ENCODE data around the gene RNF149.

RNF149 gene

GRCh38 chr2:101310090-101310833 is 1.8 kb upstream of the RNF149 start:
- Mint-ChIP-seq H3K27me3 (ENCODE audit: low read depth) (no peaks in the 10 kb centered on the region), H3K4me3 (peak overlapping the region; percentile 73 to 97 (median 80)), H3K4me1 (peaks cover 22% of the 10 kb centered on the region), H3K36me3 (ENCODE audit: low read depth) (peaks cover 9% of the 10 kb centered on the region), H3K9me3 (no peaks in the 10 kb centered on the region), H3K27ac (peak overlapping the region in 2 of 3 experiments; percentile 25 to 68)
- no peak for TF ChIP-seq CTCF (IDR thresholded peaks at IDR 0.05; ENCODE audit: unreplicated experiment in 3 of 3)

DNA sequence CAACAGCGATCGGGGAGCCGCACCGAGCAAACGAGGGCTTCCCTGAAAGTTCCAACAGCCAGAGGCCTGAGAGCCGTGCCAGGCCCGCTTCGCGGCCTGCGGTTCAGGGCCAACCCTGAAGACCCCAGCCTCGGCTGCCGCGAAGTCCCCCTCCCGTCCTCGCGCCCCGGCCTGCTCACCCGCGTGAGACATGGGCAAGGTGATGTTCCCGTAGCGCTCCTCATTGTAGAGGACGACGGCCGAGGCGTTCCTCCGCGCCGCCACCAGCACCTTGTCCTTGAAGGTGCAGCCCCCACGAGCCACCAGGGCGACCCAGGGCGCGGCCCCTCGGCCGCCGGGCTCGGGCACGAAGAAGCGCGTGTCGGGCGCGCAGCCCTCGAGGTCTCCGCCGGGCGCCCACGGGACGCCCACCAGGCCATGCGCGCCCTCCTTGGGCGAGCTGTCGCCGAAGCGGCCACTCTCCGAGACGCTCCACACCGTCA is 510 bp downstream of the RNF149 start:
- TF ChIP-seq CTCF (IDR thresholded peaks at IDR 0.05; ENCODE audit: unreplicated experiment in 3 of 3): no peak
- Mint-ChIP-seq H3K27me3 (ENCODE audit: low read depth) (no peaks in the 10 kb centered on the region), H3K36me3 (ENCODE audit: low read depth) (peaks cover 14% of the 10 kb centered on the region), H3K4me1 (peaks cover 24% of the 10 kb centered on the region), H3K4me3 (peak overlapping the region; percentile 84 to 97 (median 95)), H3K27ac (peak overlapping the region; percentile 31 to 72 (median 59)), H3K9me3 (no peaks in the 10 kb centered on the region)

DNA sequence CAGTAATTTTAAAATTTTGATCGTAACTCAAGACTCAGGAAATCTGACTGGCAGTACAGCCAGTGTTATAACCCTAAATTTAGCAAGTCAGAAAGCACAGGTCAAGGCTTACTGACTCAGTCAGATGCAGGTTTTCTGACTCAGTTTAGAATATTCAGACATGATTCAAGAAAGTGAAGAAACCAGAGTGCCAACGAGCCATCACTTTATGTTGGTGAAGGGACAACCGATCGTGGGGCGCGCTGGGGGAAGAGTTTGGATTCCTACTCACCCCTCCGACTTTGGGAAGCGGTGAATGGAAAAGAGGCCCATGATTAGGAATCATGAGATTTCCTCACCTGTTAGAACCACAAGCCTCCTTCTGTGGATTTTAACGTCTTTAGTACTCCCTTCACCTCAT is 998 bp downstream of the RNF149 start:
- Mint-ChIP-seq H3K36me3 (ENCODE audit: low read depth) (peaks cover 16% of the 10 kb centered on the region), H3K9me3 (no peaks in the 10 kb centered on the region), H3K4me1 (peaks cover 24% of the 10 kb centered on the region), H3K27ac (peak overlapping the region; percentile 31 to 72 (median 59)), H3K27me3 (ENCODE audit: low read depth) (no peaks in the 10 kb centered on the region), H3K4me3 (peak overlapping the region; percentile 84 to 97 (median 95))
- TF ChIP-seq CTCF (IDR thresholded peaks at IDR 0.05; ENCODE audit: unreplicated experiment in 3 of 3): no peak

DNA sequence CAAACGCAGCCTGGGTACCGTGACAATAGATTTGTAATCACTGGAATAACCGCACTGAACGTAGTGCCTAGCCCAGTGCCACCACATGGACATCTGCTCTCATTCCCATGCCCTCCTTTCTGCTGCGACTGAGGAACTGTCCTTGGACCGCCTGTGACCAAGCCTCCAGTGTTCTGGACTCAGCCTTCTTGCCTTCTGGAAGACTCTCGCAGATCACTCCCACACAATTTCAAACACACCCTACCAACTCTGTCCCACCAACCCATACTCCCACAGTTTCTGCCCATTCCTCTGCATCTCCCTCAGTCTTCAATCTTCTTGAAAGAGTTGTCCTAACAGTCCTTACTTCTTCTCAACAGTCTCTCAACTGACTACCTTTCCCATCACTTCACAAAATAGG is 2.1 kb downstream of the RNF149 start:
- Mint-ChIP-seq H3K27me3 (ENCODE audit: low read depth) (no peaks in the 10 kb centered on the region), H3K27ac (peak overlapping the region; percentile 14 to 59 (median 21)), H3K4me3 (peak overlapping the region; percentile 84 to 97 (median 95)), H3K9me3 (no peaks in the 10 kb centered on the region), H3K4me1 (peaks cover 24% of the 10 kb centered on the region), H3K36me3 (ENCODE audit: low read depth) (peaks cover 22% of the 10 kb centered on the region)
- no peak for TF ChIP-seq CTCF (IDR thresholded peaks at IDR 0.05; ENCODE audit: unreplicated experiment in 3 of 3)

- H3K27me3 Mint-ChIP-seq (ENCODE audit: low read depth): no peaks in the 10 kb centered on the region
- peaks cover 29% of the 10 kb centered on the region for H3K4me1 Mint-ChIP-seq
- H3K36me3 Mint-ChIP-seq (ENCODE audit: low read depth): peaks cover 22% of the 10 kb centered on the region
- peak overlapping the region in 1 of 3 experiments; percentile 15 for H3K27ac Mint-ChIP-seq
- no peaks in the 10 kb centered on the region for H3K9me3 Mint-ChIP-seq
- TF ChIP-seq CTCF (IDR thresholded peaks at IDR 0.05; ENCODE audit: unreplicated experiment in 3 of 3): no peak
- peak overlapping the region; percentile 18 to 97 (median 95) for H3K4me3 Mint-ChIP-seq
Observed at GRCh38 chr2:101305492-101306078, 2.9 kb downstream of the RNF149 start.

All from nephron (organoid).